ENCODE measurements around the gene PLEKHG4.

The PLEKHG4 gene

DNA sequence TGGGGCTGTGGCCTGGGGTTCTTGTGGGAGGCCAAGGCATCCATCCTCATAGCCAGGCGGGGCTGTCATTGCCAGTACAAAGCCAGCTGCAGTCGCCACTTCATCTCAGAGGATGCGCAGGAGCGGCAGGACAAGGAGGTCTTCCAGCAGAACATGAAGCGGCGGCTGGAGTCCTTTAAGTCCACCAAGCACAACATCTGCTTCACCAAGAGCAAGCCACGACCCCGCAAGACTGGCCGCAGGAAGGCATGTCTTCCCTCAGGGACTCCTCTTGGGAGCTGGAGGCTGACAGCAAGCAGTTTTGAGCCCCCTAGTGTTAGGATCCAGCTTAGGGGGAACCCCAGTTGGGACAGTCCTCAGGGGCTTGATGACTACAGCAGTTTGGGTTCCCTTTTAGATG lies 15.1 kb upstream of the PLEKHG4 start:
- no peak for DNase-seq (ENCODE audit: low read depth in 2 of 2)

DNA sequence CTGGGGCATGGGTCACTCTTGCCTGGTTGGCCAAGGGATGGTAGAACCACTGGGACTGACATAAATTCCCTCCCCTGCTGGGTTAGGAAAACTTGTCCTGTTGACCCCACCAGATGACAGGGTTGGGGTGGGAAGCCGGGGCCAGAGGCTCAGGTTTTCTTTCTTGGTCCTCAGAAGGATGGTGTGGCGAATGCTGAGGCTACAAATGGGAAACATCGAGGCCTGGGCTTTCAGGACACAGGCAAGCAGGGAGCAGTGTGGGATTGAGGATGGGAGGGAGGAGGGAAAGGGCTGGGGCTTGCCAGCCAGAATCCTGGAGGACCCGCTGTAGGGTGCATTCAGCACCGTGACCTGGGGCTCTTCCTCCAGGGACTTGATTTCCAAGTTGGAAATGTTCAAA lies 14.5 kb upstream of the PLEKHG4 start:
- DNase-seq (ENCODE audit: low read depth in 2 of 2): no peak

DNA sequence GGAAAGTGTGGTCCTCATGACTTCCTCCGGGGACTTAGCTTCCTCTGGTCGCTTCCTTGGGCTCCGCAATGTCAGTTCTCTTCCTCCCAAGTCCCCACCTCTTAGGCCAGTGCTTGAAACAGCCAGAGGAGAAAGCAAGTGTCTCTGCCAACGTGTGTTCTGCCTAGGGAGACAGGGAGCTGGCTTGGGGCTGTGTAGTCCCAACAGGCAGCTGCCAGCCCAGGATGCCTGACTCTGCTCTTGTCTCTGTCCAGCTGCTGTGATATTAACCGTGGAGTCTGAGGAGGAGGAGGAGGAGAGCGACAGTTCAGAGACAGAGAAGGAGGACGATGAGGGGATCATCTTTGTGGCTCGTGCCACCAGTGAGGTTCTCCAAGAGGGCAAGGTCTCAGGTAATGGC lies 13.5 kb upstream of the PLEKHG4 start:
- no peak for DNase-seq (ENCODE audit: low read depth in 2 of 2)

DNA sequence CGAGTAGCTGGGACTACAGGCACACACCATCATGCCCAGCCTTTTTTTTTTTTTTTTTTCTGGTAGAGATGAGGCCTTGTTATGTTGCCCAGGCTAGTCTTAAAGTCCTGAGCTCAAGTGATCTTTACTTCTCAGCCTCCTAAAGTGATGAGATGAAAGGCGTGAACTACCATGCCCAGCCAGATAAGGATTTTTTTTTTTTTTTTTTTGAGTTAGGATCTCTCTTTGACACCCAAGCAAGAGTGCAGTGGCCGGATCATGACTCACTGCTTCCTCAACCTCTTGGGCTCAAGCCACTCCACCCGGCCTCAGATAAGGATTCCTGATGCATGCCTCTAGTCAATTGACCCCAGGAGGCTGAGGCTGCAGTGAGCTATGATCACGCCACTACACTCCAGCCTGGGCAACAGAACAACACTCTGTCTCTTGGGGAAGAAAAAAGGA lies 11.2 kb upstream of the PLEKHG4 start:
- no peak for DNase-seq (ENCODE audit: low read depth in 2 of 2)

DNA sequence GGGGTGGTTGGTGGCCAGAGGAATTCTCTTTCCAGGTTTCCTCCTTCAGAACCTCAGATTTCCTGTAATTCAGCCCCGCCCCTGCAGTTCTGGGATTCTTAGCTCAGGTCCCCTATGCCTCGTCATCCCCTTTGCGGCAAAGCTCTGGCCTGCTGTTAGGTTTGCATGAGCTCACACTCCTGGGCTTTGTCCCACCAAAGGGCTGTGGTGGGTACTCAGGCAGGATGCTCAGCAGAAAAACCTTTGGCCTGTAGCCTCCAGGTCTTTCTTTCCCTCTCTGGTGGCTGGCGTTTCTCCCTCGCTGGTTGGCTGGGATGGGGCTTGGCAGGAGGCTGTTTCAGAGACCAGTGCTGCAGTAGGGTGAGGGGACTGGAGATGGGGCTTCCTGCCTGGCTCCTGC lies 9.6 kb upstream of the PLEKHG4 start:
- DNase-seq (ENCODE audit: low read depth in 2 of 2): no peak

DNA sequence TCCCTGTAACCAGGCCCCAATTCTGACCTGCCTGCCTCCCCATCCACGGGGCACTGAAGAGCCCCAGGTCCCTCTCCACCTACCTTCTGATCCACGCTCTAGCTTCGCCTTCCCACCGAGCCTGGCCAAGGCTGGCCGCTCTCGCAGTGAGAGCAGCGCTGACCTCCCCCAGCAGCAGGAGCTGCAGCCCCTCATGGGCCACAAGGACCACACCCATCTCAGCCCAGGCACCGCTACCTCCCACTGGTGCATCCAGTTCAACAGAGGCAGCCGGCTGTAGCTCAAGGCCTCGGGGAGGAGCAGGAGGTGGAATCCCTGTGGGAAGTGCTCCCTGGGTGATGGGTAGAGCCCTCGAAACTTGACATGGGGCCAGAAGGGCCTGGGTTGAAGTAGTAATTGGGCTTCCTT lies 8.4 kb upstream of the PLEKHG4 start:
- no peak for DNase-seq (ENCODE audit: low read depth in 2 of 2)

DNA sequence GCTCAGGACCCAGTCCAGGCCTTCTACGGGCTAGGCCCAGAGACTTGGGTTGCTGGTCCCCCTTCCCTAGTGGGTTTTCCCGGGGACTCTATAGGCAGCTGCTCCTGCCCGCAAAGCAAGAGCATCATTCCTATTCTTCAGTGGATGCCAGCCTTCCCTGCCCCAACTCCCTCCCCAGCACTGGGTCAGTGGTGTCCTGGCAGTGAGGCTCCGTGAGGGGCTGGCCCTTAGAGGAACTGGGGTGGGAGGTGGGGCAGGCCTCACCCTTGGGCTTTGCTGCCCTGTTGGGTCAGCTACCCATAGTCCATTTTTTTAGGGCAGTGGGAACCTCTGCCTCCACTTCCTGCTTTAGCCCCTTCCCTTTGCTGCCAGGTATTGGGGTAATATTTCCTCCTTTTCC lies 7.9 kb upstream of the PLEKHG4 start:
- DNase-seq (ENCODE audit: low read depth in 2 of 2): no peak

DNA sequence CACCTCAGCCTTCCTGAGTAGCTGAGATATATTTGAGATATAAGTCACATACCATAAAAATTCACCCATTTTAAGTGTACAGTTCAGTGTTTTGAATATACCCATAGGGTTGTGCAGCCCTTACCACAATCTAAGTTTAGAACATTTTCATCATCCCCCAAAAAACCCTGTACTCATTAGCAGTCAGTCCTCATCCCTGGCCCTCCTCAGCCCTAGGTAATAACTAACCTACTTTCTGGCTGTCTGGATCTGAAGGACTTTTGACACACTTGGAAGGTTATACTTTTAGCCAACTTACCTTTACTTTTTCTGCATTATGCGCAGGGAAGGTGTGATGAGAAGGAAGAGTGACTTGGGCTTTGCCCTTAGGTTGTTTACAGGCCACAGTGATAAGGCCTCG lies 4.0 kb upstream of the PLEKHG4 start:
- DNase-seq (ENCODE audit: low read depth in 2 of 2): no peak

DNA sequence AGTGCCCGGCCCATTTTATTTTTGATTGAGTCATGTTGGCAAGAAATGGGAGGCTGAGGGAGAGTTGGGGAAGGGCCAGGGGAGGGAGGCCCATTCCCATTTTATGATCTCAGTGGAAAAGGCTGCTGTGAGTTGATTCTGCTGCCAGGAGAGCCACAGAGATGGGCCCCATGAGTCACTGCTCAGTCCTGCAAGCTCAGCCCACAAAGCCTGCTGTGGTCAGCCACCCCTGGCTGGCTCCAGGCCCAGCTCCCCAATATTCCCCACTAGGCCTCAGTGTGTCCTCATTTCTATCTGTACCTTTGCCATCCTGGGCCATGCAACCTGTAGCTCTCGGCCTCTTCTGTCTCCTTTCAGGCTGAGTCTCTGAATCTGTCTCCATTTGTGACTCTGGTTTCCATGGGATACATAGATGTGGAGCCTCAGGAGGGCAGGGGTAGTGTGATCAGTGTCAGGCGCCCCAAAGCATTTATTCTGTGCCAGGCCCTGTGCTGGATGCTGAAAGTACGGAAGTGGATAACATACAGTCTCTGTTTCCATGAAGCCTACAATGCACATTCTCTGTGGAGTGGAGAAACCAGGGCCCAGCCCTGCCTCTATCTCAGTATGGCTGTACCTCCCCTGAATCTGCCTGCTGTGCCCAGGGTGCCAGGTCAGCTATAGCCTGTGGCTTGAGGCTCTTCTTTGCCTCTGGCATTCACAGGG lies 1.9 kb upstream of the PLEKHG4 start:
- DNase-seq (ENCODE audit: low read depth in 2 of 2): no peak

DNA sequence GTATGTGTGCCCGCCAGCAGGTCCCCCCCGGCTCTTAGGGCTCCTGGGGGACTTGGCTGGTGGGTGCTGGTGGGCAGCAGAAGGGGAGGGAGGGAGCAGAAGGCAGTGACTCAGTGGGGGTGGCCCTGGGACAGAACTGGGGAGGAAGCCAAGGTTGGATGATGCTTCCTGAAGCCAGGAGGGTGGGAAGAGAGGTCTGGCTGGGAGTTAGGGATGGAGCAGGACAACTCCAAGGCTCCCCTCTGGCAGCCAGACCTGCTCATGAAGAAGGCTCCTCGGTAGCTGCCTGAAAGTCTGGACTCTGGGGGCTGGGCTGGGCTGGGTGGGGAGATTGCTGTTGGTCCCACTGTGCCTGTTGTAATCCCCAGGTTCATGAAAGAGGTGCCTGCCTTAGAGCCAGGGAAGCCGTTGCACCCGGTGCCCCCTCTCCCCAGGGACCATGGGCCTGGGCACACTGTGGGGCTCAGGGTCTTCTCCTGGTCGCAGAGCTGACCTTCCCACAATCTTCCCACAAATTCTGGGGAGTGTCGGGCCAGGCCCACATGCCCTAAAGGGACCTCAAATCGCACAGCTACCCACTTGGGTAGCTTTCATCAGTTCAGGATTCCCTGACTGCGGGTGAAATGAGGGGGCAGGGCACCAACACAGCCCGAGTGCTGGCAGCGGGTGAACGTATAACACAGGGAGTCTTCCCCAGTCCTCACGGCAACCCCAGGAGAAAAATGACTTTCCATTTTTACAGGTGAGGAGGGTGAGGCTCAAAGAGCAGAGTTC lies 1.1 kb upstream of the PLEKHG4 start:
- no peak for DNase-seq (ENCODE audit: low read depth in 2 of 2)

DNA sequence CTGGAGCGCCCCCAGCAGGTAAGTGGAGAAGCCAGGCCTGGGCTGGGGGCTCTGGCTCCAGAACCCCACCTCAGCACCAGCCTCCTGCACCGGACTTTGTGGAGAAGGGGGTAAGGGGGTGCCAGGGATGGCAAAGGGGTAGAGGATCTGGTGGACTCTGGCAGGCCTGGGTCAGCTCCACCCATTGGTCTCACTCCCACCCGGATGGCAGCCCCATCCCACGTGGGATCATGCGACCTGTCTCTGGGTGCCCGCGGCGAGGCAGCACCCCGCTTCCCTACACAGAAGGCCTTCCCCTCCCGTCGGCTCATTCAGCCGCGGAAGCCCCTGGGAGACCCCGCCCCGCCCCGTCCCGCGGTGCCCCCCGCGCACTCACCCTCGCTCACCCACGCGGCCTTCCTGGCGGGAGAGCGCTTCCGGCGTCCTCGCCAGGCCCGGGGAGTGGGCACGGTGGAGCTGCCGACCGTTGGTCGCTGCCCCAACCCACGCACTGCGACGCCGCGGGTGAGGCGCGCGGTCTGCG lies 498 bp upstream of the PLEKHG4 start:
- DNase-seq (ENCODE audit: low read depth in 2 of 2): peak; percentile 2 to 14

DNA sequence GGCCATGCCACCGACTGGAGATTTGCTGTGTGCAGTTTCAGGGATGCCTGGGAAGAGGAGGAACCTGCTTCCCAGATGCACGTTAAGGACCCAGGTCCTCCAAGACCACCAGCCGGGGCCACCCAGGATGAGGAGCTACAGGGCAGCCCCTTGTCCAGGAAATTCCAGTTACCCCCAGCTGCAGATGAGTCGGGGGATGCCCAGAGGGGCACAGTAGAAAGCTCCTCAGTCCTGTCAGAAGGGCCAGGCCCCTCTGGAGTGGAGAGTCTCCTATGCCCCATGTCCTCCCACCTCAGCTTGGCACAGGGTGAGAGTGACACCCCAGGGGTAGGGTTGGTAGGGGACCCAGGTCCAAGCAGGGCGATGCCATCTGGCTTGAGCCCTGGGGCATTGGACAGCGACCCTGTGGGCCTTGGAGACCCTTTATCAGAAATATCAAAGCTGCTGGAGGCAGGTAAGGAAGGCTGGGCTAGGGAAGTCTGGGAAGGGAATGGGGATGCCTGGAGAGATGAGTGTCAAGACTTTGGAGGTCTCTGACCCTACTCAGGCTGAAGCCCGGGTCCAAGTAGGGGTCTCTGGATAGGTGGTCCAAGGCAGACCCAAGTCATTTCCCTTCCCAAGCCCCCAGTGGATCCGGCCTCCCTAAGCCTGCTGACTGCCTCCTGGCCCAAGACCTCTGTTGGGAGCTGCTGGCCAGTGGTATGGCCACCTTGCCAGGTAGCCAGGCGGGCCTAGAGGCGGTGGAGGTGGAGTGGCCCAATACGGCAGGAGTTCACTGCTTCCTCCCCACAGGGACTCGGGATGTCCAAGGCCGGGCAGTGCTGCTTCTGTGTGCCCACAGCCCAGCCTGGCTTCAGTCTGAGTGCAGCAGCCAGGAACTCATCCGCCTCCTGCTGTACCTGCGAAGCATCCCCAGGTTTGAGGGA lies 1.0 kb downstream of the PLEKHG4 start:
- no peak for DNase-seq (ENCODE audit: low read depth in 2 of 2)

DNA sequence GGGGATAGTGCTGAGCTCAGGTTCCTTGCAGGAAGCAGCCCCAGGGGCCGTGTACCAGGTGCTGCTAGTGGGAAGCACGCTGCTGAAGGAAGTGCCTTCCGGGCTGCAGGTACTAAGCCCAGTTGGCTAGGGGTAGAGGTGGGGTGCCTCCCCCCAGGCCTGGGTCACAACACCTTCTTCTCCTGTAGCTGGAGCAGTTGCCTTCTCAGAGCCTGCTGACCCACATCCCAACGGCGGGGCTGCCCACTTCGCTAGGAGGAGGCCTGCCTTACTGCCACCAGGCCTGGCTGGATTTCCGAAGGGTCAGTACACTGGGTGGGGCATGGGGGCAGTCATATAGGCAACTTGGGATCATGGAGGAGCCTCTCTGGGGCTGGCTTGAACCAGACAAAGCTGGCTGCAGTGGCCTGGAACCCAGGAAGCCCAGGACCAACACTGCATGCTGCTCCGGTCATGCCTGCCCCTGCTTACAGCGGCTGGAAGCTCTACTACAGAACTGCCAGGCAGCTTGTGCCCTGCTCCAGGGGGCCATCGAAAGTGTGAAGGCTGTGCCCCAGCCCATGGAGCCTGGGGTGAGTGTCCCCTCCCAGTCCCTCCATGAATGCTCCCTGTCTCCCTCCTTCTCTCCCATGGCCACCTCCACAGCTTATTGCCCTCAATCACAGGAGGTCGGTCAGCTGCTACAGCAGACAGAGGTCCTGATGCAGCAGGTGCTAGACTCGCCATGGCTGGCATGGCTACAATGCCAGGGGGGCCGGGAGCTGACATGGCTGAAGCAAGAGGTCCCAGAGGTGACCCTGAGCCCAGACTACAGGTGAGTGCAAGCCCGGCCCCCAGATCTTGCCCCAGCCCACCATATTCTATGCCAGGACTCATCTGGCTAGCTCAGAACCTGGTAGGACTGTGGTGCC lies 2.5 kb downstream of the PLEKHG4 start:
- DNase-seq (ENCODE audit: low read depth in 2 of 2): no peak

DNA sequence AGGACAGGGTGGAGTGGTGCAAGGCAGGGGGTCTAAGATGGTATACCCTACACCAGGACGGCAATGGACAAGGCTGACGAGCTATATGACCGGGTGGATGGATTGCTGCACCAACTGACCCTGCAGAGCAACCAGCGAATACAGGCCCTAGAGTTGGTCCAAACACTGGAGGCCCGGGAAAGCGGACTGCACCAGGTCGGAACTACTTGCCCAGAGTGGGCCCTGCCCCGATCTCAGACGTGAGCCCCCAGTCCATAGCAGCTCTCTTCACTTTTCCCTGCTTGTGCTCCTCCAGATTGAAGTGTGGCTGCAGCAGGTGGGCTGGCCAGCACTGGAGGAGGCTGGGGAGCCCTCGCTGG lies 3.1 kb downstream of the PLEKHG4 start:
- no peak for DNase-seq (ENCODE audit: low read depth in 2 of 2)

DNA sequence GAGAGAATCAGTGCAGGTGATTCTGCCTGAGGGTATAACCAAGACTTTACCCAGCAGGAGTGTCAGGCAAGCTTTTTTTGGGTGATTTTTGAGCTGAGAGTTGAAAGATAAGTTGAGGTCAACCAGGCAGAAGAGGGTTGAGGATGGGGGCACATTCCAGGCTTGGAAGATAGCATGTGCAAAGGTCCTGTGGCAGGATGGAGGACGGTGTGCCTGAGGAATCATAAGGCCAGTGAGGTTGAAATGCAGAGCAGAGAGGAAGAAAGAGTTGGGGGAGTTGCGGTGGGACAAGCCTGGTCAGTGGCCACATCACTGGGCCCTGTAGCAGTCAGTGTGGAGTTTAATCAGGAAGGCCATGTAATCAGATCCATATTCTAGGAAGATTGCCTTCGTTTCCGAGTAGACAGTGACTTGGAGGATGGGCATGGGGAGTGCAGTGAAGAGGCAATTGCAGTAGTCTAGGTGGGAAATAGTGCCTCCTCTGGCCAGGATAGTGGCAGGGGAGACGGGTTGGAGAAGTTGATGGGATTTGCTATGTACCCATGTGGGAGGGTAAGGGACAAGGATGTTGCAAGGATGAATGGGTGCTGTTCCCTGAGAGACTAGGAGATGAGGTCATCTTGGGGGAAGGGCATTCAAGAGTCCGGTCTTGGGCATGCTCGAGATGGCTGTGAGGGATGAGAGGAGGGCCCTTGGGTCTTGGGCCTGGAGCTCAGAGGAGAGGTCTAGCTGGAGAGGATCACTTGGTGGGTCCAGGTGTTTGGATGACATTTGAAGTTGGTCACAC lies 3.9 kb downstream of the PLEKHG4 start:
- no peak for DNase-seq (ENCODE audit: low read depth in 2 of 2)

DNA sequence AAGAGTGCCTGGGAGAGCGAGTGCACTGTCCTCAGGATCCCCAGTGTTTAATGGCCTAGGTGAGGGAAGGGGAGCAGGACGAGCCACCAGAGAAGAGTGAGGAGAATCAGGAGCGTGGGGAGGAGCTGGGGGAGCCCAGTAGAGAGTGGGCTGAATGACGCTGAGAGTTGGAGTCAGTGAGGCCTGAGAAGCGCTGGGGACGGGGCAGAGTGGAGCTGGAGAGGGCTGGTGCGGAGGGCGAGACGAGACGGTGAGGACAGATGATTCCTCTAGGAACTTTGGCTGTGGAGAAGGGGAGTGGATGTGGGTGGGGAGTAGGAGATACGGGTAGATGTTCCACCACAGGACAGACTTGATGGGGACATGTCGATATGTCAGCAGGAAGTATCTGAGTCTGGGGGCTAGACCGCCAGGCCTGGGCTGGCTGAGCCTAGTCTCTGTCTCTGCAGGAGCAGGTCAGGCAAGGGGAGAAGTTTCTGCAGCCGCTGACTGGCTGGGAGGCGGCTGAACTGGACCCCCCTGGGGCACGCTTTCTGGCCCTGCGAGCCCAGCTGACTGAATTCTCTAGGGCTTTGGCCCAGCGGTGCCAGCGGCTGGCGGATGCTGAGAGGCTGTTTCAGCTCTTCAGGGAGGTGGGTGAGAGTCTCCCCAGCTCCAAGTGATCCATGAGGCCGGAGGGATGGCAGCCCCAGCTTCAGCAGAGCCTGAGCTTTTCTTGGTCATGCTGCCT lies 4.7 kb downstream of the PLEKHG4 start:
- no peak for DNase-seq (ENCODE audit: low read depth in 2 of 2)

DNA sequence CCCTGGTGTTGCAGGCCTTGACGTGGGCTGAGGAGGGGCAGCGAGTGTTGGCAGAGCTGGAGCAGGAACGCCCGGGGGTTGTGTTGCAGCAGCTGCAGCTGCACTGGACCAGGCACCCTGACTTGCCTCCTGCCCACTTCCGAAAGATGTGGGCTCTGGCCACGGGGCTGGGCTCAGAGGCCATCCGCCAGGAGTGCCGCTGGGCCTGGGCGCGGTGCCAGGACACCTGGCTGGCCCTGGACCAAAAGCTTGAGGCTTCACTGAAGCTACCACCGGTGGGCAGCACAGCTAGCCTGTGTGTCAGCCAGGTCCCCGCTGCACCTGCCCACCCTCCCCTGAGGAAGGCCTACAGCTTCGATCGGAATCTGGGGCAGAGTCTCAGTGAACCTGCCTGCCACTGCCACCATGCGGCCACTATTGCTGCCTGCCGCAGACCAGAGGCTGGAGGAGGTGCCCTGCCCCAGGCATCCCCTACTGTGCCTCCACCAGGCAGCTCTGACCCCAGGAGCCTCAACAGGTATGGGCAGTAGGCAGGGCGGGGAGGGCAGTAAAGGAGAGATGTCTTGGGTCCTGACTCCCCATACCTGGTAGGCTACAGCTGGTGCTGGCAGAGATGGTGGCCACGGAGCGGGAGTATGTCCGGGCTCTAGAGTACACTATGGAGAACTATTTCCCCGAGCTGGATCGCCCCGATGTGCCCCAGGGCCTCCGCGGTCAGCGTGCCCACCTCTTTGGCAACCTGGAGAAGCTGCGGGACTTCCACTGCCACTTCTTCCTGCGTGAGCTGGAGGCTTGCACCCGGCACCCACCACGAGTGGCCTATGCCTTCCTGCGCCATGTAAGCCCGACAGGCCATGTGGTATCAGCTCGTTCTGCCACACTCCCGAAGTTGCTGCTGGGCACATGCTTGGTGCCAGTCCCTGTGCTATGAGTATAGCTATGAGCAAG lies 5.6 kb downstream of the PLEKHG4 start:
- DNase-seq (ENCODE audit: low read depth in 2 of 2): no peak

DNA sequence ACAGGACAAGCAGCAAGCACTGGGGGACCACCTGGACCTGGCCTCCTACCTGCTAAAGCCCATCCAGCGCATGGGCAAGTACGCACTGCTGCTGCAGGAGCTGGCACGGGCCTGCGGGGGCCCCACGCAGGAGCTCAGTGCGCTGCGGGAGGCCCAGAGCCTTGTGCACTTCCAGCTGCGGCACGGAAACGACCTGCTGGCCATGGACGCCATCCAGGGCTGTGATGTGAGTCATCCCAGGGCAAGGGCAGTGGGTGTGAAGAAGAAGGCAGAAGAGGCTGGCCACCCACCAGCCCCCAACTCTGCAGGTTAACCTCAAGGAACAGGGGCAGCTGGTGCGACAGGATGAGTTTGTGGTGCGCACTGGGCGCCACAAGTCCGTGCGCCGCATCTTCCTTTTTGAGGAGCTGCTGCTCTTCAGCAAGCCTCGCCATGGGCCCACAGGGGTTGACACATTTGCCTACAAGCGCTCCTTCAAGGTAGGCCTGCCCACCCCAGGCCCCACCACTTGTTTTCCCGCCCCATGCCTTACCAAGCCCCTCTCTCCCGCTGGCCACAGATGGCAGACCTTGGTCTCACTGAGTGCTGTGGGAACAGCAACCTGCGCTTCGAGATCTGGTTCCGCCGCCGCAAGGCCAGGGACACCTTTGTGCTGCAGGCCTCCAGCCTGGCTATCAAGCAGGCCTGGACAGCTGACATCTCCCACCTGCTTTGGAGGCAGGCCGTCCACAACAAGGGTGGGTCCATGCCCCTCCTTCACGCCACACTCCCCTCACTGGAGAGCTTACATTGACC lies 7.3 kb downstream of the PLEKHG4 start:
- no peak for DNase-seq (ENCODE audit: low read depth in 2 of 2)
